Motor neuron (in vitro differentiated cells): ENCODE data around the gene CCDC159. TPM values are rescaled to one million over a fixed set of nuclear protein-coding genes. Genes with fewer than 3 reads are reported as not detected.

Experiments used
- ATAC-seq, 8 experiments: fragments of 200-7000 bp; cut with Tn5 transposase; replicated peaks in 6 of 8; 2 replicates each; pipeline ENCODE4 v1.8.0; 2021; ENCODE audit warnings: mild to moderate bottlenecking in 8 of 8, moderate library complexity in 8 of 8
- H3K27ac ChIP-seq, 2 donors: fragments of 250-450 bp; sonication (Bioruptor Pico); 2 replicates each; pipeline ENCODE4 v1.9.0; 2021; ENCODE audit warnings: antibody characterized with exemption in 2 of 2, mild to moderate bottlenecking in 2 of 2, moderate library complexity in 1 of 2
- H3K4me1 ChIP-seq, 2 donors: fragments of 250-450 bp; sonication (Bioruptor Pico); replicated peaks in 1 of 2; 2 replicates each; pipeline ENCODE4 v1.6.1; 2021; ENCODE audit warnings: antibody characterized with exemption in 2 of 2, mild to moderate bottlenecking in 2 of 2, moderate library complexity in 1 of 2
- H3K4me3 ChIP-seq, 5 donors: fragments of 250-450 bp; sonication (Bioruptor Pico); 2 replicates each; pipeline ENCODE4 v1.9.0; 2021; ENCODE audit warnings: antibody characterized with exemption in 5 of 5, mild to moderate bottlenecking in 5 of 5, moderate library complexity in 4 of 5
- WGBS, 10 experiments: fragments of 450-650 bp; shearing (Covaris generic); methylation state at CpG; one replicate each; pipeline ENCODE4 v1.0.0; 2022; 5-methylcytosine and 5-hydroxymethylcytosine counted together
- in situ Hi-C, 9 experiments: fragments of 400-800 bp; cut with MboI; loops; one replicate each; pipeline ENCODE4 v1.15.0; 2021; ENCODE audit warnings: low sequenced_read_pairs in 9 of 9, low pct_unique_long_range_greater_than_20kb in 2 of 9; ENCODE audit not compliant: unreplicated experiment in 9 of 9
- total RNA-seq, 8 experiments: library from RNA; unstranded; fragments of 300-600 nt; gene quantifications; 2 replicates each; pipeline versions ENCODE4 v1.2.3 to v1.2.4, GENCODE V29; 2022

Gene CCDC159
- total RNA-seq, 8 experiments from 2014 or later, result 4.4 to 22.3 (median 14.4) TPM

DNA sequence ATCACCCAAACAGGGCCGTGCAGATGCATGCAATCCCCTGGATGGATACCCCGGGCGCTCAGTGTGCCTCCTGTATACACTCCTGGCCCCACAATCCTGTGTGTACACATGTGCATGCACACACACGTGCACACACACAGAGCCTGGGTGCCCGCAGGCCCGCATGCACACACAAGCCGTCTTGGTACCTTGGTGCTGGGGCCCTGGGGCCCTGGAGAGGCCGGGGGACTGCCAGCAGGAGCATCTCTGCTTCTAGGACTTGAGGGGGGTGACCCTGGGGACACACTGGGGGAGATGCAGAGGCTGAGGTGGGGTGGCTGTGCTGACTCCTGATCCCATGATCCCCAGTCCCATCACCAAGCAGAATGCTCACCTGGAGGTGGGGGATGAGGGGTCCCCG lies 53.3 kb downstream of the CCDC159 start:
- peaks cover 0 to 2% of the 10 kb centered on the region in 2 donors for H3K4me1 ChIP-seq
- WGBS, 10 experiments, result 48 to 95% (median 90%) methylated on average over 1 to 4 of the region's 9 CpGs; no CpG with 5 or more reads in 6 of the 10 experiments
- no peak for ATAC-seq
- no peak overlapping the region for H3K27ac ChIP-seq
- in situ Hi-C loops, result no loop called here
- no peak overlapping the region for H3K4me3 ChIP-seq

DNA sequence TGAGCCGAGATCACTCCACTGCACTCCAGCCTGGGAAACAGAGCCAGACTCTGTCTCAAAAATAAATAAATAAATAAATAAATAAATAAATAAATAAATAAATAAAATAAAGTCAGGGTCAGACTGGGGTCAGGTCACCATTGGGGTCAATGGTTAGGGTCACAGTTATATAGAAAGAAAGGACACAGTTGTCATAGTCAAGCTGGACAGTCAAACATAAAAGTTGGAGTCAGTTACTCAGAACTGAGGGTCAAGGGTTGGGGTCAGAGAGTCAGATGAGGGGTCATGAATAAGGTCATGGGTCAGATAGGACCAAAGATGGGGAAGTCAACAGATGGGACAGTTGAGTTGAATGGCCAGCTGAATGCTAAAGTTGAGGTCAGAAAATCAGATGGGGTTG lies 54.5 kb downstream of the CCDC159 start:
- Histone ChIP-seq H3K27ac (no peak overlapping the region), H3K4me1 (peaks cover 0 to 2% of the 10 kb centered on the region in 2 donors), H3K4me3 (no peak overlapping the region)
- ATAC-seq, result no peak
- WGBS, 10 experiments, result 18 to 86% (median 71%) methylated on average over 1 of the region's 1 CpG; no CpG with 5 or more reads in 4 of the 10 experiments
- in situ Hi-C loops, result no loop called here

DNA sequence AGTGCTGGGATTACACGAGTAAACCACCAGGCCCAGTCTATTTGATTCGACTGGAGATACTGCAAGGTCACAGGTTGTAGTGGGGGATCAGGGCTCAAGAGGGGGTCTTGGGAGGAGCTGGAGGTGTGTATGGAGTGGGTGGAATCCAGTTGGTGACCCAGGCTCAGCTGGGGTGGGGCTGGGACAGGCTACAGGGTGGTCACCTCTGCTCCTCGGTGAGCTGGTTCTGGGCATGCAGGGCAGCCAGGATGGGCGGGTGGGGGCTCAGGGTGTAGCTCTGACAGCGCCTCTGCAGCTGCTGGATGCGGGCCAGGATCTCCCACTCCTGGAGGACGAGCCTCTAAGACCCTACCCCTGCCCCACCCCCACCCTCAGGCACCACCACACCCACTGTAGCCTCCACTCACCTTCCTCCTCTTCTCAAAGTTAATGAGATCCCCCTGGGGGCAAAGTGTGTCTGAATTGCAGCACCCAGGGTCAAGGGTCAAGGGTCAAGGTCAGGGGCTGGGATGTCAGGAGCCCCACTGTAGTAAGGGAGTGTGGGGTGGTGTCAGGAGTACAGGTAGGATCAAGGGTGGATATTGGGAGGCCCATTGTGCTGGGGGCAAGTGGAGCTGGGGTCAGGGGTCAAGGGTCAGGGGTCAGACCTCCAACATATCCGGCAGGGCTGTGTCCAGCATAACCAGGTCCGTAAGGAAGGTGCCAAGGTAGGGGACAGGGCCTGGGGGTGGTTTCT lies 55.7 kb downstream of the CCDC159 start:
- peaks cover 0 to 2% of the 10 kb centered on the region in 2 donors for H3K4me1 ChIP-seq
- no peak overlapping the region for H3K4me3 ChIP-seq
- no peak for ATAC-seq
- 87 to 100% (median 100%) methylated on average over 1 to 3 of the region's 9 CpGs; no CpG with 5 or more reads in 7 of the 10 experiments for WGBS, 10 experiments
- in situ Hi-C loops, result no loop called here
- H3K27ac ChIP-seq, result no peak overlapping the region

Other genes with a start within 250 kb of the CCDC159 start
- gene SPC24, start 190.7 kb upstream of the CCDC159 start, total RNA-seq, result 10 to 100 TPM in 3 of 8 experiments, 1 to 10 TPM in 4, under 1 TPM in 1; 0.36 to 34.9 (median 2.6) TPM
- gene KANK2, start 149.0 kb upstream of the CCDC159 start, total RNA-seq, result 10 to 100 TPM in 5 of 8 experiments, 1 to 10 TPM in 3; 3.3 to 82.6 (median 30.3) TPM
- under 1 TPM in 2 of 8 experiments, not detected in 6; 0.49 to 0.85 TPM for gene ANGPTL8, start 106.9 kb upstream of the CCDC159 start, total RNA-seq
- 10 to 100 TPM in 6 of 8 experiments, 1 to 10 TPM in 2; 5.4 to 60.0 (median 14.7) TPM for gene DOCK6, start 84.0 kb upstream of the CCDC159 start, total RNA-seq
- gene TSPAN16, start 50.4 kb upstream of the CCDC159 start, total RNA-seq, result not detected
- gene RAB3D, start 6.9 kb upstream of the CCDC159 start, total RNA-seq, result 10 to 100 TPM in 4 of 8 experiments, 1 to 10 TPM in 4; 7.6 to 21.6 (median 10.7) TPM
- gene TMEM205, start 251 bp upstream of the CCDC159 start, total RNA-seq, result 100 to 1,000 TPM in 3 of 8 experiments, 10 to 100 TPM in 5; 72.1 to 148 (median 92.9) TPM
- gene PLPPR2, start 8.9 kb downstream of the CCDC159 start, total RNA-seq, result 10 to 100 TPM; 21.5 to 46.5 (median 28.0) TPM
- 1 to 10 TPM; 1.7 to 4.0 (median 2.2) TPM for gene SWSAP1, start 28.1 kb downstream of the CCDC159 start, total RNA-seq
- gene EPOR, start 37.8 kb downstream of the CCDC159 start, total RNA-seq, result 1 to 10 TPM; 1.7 to 6.1 (median 3.4) TPM
- gene RGL3, start 72.8 kb downstream of the CCDC159 start, total RNA-seq, result 1 to 10 TPM in 5 of 8 experiments, under 1 TPM in 3; 0.60 to 3.1 (median 1.2) TPM
- gene ODAD3, start 88.6 kb downstream of the CCDC159 start, total RNA-seq, result 1 to 10 TPM in 5 of 8 experiments, under 1 TPM in 3; 0.45 to 5.1 (median 1.6) TPM
- 100 to 1,000 TPM; 160 to 255 (median 196) TPM for gene PRKCSH, start 89.1 kb downstream of the CCDC159 start, total RNA-seq
- 10 to 100 TPM in 5 of 8 experiments, under 1 TPM in 3; 0.22 to 95.6 (median 47.7) TPM for gene ELAVL3, start 134.5 kb downstream of the CCDC159 start, total RNA-seq
- gene ZNF653, start 159.3 kb downstream of the CCDC159 start, total RNA-seq, result 10 to 100 TPM in 3 of 8 experiments, 1 to 10 TPM in 5; 2.5 to 12.8 (median 8.4) TPM
- 10 to 100 TPM; 20.9 to 56.9 (median 47.6) TPM for gene ECSIT, start 182.6 kb downstream of the CCDC159 start, total RNA-seq
- 10 to 100 TPM in 1 of 8 experiments, 1 to 10 TPM in 6, under 1 TPM in 1; 0.55 to 11.5 (median 1.6) TPM for gene CNN1, start 192.3 kb downstream of the CCDC159 start, total RNA-seq
- gene ELOF1, start 212.7 kb downstream of the CCDC159 start, total RNA-seq, result 10 to 100 TPM; 48.1 to 93.5 (median 58.2) TPM
- 10 to 100 TPM in 1 of 8 experiments, 1 to 10 TPM in 5, under 1 TPM in 2; 0.29 to 10.1 (median 2.4) TPM for gene ACP5, start 231.1 kb downstream of the CCDC159 start, total RNA-seq